Stimulated activated naive CD4-positive, alpha-beta T cell (primary cell): ENCODE results near the gene ZNF625.

Source experiments
- DNase-seq, 6 experiments: peaks; one replicate each; lab custom pipeline; 2025; lab: John Stamatoyannopoulos, UW

Gene ZNF625

GRCh38 chr19:12156223-12157058, at the start of gene ZNF625:
TSS of gene ZNF625 (minus strand) at chr19:12156734. CDS start at chr19:12156558, 176 bp downstream.
- peak in 2 of 6 experiments; percentile 16 to 27 for DNase-seq

DNA sequence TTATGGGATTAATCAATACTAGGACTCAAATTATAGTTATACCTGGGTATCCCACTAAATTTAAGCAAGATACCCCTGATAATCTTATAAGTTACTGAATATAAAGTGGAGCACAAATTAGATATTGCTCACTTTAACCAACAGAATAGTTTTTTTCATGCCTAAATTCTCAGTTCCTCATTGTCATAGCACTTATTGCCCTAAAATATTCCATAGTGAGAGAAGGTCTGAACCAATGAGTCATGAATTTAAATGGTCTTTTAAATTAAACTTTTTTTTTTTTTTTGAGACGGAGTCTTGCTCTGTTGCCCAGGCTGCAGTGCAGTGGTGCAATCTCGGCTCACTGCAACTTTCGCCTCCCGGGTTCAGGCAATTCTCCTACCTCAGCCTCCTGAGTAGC, 48.8 kb upstream of the ZNF625 start:
- DNase-seq, result no peak

GRCh38 chr19:12202250-12202649, 45.7 kb upstream of the ZNF625 start:
- DNase-seq, result peak; percentile 16 to 62 (median 38)

GRCh38 chr19:12199757-12200419, 43.4 kb upstream of the ZNF625 start:
- DNase-seq, result peak in 2 of 6 experiments; percentile 3 to 31

GRCh38 chr19:12198136-12198535, 41.6 kb upstream of the ZNF625 start:
- DNase-seq, result no peak

DNA sequence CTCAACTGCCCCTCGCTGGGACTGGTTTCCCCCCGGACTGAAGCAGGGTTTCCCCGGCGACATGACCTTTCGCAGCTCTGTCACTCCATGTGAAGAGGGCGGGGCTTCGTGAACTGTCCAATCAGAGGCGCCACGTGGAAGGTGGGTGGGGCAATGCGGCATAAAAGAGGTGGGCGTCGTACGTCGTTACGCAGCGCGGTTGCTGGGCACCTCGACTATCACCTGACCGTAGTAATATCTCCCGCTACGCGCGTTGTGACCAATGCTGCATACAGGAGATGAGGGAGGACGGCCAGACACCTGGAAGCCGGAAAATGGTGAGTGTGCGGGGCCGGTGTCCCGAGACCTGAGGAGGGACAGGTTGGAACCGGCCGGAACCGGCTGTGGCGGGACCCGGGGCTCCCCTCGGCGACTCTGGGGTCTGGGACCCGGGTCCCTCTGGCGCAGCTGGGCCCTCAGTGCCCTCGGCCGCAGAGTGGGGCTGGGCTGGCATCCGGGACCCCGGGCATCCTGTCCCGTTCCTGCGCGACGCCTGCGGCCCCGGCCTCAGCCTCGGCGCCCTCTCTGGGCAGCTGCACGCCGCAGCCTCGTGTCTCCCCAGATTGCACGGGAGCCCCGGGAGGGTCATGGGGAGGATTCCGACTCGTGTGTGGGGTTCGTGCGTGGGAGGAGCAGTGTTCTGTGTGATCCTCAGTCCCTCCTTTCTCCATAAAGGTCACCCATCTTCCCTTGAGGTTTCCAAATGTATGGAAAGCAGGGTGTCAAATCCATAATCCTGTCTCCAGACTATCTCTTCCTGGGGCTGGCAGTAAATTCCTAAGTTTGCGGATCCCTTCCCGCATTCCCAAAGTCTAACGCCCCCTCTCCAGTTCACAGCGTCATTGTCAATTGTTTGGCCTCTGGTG, 38.5 kb upstream of the ZNF625 start:
- DNase-seq, result peak; percentile 48 to 84 (median 74)

GRCh38 chr19:12187625-12188024, 31.1 kb upstream of the ZNF625 start:
- DNase-seq, result no peak

DNA sequence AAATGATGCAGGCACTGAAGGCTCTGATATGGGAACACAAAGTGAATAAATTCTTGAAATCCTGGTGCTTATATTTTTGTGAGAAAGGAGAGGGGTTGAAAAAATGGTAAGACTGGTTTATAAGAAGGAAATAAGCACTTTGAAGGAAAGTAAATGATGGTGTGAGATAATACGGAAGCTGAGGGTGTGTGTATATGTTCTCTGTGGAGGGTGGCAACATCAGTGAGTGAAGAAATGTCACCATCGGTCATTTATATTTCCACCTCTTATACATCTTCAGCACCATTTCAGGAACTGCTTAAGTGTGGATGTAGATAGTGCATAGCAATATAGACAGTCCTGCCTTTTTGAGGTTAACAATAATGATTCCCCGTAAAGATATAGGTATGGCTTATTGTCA, 23.8 kb upstream of the ZNF625 start:
- no peak for DNase-seq

DNA sequence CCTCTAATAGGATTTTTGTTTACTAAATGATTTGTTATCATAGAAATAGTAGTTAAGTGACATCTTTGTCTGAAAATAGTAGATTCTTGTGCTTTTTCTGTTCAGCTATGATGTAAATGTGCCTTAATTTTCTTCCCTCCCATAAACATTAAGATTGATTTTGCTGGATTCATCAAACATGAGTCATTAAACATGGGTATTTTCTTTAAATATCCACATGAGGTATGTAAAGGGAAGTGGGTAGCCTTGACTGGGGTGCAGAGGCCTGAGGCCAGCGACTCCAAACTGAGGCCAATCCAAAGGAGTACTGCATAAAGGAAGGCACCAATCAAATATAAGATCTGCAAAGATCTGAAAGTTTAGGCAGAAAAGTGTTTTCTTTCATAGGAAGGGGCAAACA, 10.1 kb upstream of the ZNF625 start:
- DNase-seq, result no peak

- no peak for DNase-seq
Measured at GRCh38 chr19:12163826-12164225, 7.3 kb upstream of the ZNF625 start.

DNA sequence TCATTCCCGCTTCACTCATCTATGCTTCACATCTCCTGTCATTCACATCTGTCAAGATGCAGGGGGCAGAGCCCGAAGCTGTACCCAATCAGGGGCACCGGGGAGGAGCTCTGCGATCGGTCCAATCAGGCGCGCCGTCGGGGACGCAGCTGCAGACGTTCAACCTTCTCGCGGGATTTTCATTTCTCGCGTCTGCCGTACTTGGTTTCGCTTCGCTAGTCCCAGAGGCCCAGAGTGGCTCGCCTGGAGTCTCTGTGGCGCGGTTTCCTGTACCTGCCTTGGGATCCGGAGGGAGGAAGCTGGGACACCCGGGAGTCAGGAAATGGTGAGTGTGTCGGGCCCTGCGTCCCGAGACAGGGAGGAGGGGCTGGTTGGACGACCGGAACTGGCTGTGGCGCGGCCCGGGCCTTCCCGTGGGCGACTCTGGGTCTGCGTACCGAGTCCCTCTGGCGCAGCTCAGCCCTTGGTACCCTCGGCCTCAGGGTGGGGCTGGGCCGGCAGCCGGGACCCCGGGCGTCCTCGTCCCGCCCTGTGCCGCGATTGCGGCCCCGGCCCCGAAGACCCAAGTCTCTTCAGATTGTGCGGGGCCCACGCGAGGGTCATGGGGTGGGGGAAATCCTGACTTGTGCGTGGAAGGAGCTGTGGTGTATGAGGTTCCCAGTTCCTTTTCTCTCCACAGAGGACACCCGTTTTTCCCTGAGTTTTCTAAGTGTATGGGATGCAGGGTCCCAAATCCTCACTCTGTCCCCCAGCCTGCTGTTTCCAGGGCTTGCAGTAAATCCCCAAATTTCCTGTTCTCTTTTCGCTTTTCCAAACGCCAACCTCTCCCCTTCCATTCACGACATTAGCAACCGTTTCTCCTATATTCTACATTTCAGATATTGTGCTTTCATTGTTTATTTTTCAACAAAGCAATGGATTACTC, 6.6 kb upstream of the ZNF625 start, which contains the start of gene ZNF136:
ZNF136 (plus strand) TSS at position 215 of the 925 bp plus-strand sequence; CDS start at position 323, 108 bp downstream.
- peak; percentile 82 to 94 (median 88) for DNase-seq

DNA sequence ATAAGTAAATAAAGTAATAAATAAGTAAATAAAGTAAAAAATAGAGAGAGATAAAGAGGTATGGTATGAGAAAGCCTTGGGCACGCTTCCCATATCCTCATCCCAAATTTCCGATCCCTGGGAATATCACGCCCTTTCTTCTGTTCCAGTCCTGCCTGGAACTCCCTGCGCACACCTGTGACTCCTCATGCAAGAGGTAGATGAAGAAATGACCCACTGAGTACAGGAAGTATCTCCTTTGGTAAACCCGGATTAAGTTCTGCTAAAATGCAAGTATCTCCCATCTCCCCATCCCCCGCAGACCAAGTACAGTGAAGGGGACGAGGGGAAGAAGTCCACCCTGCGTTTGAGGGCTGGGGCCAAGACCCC, 6.0 kb upstream of the ZNF625 start:
- DNase-seq, result no peak

GRCh38 chr19:12159773-12160414, 3.4 kb upstream of the ZNF625 start:
- no peak for DNase-seq

DNA sequence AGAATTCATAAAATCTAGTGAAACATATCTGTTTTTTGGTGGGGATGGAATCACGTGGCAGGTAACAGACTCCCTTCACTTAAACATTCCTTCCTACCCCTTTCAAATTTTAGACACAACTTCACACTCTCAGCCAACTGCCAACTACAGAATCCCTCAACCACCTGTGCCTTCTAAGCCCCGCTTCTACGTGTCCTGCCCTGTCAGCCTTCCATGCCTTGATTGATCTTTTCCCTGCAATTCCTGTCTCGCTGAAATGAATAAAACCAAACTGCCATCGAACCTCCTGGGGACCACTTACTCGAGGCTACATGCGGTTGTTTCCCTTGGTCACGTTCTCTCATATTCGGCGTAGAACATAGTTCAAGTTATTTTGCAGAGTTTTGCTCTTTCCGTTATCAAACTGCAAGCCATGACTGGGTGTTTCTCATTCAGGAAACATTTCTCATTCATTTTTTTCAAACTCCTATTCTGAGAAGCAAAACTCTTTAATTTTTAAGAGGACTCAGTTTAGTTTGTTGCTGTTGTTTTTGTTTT, 1.1 kb downstream of the ZNF625 start:
- no peak for DNase-seq

- no peak for DNase-seq
Measured at GRCh38 chr19:12145348-12145747, 11.2 kb downstream of the ZNF625 start.

DNA sequence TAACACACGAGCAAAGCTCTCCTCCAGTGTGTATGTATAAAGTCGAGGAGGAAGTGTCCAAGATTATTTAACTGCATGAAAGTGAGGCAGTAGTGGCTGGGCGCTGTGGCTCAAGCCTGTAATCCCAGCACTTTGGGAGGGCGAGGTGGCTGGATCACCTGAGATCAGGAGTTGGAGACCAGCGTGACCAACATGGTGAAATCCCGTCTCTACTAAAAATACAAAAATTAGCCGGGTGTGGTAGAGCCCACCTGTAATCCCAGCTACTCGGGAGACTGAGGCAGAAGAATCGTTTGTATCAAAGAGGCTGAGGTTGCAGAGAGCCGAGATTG, 15.2 kb downstream of the ZNF625 start:
- no peak for DNase-seq

DNA sequence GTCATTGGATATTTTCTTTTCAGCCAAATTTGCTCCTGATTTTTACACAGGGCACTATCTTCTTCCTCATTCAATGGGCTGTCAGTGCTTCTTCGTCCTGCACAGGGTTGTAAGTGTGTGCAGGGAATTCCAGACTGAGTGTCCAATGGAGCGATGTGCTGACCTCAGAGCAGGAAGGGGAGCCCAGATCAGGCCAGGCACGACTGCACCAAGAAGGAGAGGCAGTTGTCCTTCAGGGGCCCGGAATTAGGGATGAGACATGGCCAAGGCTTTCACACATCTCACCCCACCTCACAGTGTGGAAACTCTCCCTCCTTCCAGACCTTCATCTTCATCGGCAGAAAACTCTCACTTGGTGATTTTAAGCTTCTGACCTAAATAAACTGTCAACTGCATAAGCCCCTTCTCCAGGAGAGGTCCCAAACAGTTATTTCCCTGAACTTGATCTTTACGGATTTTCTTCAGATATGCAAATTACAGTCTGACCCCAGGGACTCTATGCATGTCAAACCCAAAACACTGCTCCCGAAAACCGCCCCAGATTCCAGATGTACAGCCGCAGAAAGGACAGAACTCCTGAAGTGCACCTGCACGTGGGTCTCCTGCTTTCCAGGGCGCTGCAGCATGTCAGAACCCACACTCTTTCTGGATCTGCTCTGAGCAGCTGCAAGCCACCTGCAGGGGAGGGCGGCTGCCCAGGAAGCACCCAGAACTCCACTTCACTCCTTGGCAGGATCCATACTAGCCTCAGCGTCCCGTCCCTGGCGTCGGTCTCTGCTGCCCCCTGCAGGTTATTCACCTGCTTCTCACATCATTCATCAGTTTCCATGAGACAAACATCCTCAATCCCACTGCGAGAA, 15.8 kb downstream of the ZNF625 start:
- peak; percentile 65 to 87 (median 80) for DNase-seq

- peak; percentile 57 to 89 (median 75) for DNase-seq
Measured at GRCh38 chr19:12139885-12140544, 16.5 kb downstream of the ZNF625 start, which contains the start of gene ZNF20. TSS of gene ZNF20 (minus strand) at chr19:12140350. CDS start at chr19:12140182, 168 bp downstream.

DNA sequence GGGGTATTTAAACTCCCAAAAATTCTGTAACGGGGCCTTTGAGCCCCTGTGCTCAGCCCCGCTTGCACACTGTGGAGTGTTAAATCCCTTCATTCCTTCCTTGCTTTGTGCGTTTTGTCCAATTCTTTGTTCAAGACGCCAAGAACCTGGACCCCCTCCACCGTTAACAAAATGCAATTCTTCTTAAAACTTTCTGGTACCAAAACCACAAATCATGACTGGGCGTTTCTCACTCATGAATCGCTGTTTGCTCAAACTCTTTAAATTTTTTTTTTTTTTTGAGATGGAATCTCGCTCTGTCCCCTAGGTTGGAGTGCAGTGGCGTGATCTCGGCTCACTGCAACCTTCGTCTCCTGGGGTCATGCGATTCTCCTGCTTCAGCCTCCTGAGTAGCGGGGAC, 17.3 kb downstream of the ZNF625 start:
- DNase-seq, result peak in 1 of 6 experiments; percentile 12
